Measurements from ENCODE around the gene IZUMO1.

- TF ChIP-seq, protein P1, sequence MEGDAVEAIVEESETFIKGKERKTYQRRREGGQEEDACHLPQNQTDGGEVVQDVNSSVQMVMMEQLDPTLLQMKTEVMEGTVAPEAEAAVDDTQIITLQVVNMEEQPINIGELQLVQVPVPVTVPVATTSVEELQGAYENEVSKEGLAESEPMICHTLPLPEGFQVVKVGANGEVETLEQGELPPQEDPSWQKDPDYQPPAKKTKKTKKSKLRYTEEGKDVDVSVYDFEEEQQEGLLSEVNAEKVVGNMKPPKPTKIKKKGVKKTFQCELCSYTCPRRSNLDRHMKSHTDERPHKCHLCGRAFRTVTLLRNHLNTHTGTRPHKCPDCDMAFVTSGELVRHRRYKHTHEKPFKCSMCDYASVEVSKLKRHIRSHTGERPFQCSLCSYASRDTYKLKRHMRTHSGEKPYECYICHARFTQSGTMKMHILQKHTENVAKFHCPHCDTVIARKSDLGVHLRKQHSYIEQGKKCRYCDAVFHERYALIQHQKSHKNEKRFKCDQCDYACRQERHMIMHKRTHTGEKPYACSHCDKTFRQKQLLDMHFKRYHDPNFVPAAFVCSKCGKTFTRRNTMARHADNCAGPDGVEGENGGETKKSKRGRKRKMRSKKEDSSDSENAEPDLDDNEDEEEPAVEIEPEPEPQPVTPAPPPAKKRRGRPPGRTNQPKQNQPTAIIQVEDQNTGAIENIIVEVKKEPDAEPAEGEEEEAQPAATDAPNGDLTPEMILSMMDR (IDR thresholded peaks at IDR 0.05): no peak
- TF ChIP-seq POLR2A (IDR thresholded peaks at IDR 0.05): no peak
- TF ChIP-seq POLR2AphosphoS5 (IDR thresholded peaks at IDR 0.05): no peak
Measured at GRCh38 chr19:48757741-48758144, 11.0 kb upstream of the IZUMO1 start.
